Loucy (cell line): ENCODE results near the gene SMIM35.

Source experiments
- CTCF ChIP-seq: fragments of 200-600 bp; sonication (generic); conservative IDR thresholded peaks from 2 replicates; pipeline ENCODE4 v1.5.1; 2014; ENCODE audit warnings: mild to moderate bottlenecking, antibody characterized with exemption, low read length
- EZH2phosphoT487 ChIP-seq: fragments of 200-600 bp; IDR thresholded peaks from 2 replicates; pipeline ENCODE4 v1.6.1; 2018; ENCODE audit warnings: antibody characterized with exemption, mild to moderate bottlenecking, moderate library complexity, borderline replicate concordance

- TF ChIP-seq CTCF (no peak), EZH2phosphoT487 (no peak)
These were observed 7.3 kb downstream of the SMIM35 start for GRCh38 chr11:118079491-118079890.
